ENCODE measurements around the gene TRAM2. TPM values are rescaled to one million over a fixed set of nuclear protein-coding genes. Genes with fewer than 3 reads are reported as not detected.

Gene TRAM2
- total RNA-seq, 1 experiment from 2014 or later: 13.4 TPM

DNA sequence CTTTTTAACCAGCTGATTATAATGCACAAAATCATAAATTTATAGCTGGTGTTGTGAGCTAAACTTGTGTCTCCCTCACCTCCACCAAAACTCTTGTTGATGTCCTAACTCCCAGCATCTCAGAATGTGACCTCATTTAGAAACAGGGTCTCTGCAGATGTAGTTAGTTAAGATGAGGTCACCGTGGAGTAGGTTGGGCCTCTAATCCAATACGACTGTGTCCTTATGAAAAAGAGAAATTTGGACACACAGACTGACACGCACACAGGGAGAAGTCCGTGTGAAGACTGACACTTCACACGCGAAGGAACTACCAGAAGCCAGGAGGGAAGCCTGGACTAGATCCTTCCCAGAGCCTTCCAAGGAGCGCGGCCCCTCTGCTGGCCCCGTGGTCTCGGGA lies 46.5 kb downstream of the TRAM2 start (continued):
- TF ChIP-seq SMAD3 (CRISPR knock-in tag; IDR thresholded peaks at IDR 0.05; ENCODE audit: borderline replicate concordance) (no peak), GABPB1 (CRISPR knock-in tag; IDR thresholded peaks at IDR 0.05) (no peak), MYBL2 (CRISPR knock-in tag; IDR thresholded peaks at IDR 0.05) (no peak)
- TF ChIP-seq, protein P1, sequence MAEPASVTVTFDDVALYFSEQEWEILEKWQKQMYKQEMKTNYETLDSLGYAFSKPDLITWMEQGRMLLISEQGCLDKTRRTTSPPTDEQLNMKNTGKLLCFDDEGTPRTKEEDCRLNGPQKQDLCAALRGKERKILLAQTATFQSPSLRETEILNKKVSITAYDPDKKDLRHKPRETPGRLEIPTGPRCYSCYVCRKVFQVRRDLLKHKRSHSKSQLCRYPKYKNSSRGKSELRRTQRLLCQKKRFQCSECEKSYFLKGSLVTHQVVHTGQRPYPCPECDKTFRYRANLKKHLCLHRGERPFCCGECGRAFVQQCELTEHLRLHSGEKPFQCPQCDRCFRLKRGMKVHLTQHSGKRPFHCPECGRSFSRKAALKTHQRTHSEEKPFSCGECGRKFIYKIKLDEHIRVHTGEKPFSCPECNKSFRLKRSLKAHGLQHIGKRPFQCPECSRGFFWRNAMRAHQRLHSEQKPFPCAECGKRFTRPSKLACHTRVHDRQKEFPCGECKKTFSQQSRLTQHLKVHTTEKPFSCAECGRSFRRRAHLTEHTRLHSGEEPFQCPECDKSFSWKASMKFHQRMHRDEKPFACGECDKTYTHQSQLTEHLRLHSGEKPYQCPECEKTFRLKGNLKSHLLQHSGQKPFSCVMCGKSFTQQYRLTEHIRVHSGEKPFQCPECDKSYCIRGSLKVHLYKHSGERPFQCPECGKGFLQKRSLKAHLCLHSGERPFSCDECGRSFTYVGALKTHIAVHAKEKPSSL (CRISPR knock-in tag; conservative IDR thresholded peaks at IDR 0.05): no peak

DNA sequence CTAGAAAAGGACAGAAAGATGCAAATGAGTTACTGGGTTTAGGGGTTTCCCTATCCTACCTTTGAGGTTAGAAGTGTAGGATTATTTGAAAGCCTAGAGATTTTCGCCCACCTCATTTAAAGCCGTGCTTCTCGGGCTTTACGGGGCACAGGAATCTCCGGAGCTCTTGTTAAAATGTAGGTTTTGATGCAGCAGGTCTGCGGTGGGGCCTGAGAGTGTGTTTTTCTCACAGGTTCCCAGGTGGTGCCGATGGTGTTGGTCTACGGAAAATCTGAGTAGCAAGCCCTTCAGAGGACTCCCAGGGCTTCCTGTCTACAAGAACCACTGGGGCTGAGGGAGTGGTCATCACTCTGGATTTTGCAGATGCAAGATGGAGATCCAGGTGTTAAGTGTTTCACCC lies 47.5 kb downstream of the TRAM2 start:
- Mint-ChIP-seq H3K27ac (no peak overlapping the region), H3K36me3 (no peaks in the 10 kb centered on the region), H3K9me3 (no peaks in the 10 kb centered on the region), H3K4me3 (no peak overlapping the region), H3K27me3 (ENCODE audit: low read depth) (no peaks in the 10 kb centered on the region), H3K4me1 (peaks cover 12% of the 10 kb centered on the region)
- DNase-seq (ENCODE audit: low spot score) (no peak), ATAC-seq (no peak)
- CTCF ChIA-PET: interaction anchor here (1.2 kb wide), 1 partner anchor 10 kb away, joined by 4 read pairs; no protein-coding TSS in a partner anchor
- POLR2A ChIA-PET: no interaction called here
- TF ChIP-seq, protein P2, sequence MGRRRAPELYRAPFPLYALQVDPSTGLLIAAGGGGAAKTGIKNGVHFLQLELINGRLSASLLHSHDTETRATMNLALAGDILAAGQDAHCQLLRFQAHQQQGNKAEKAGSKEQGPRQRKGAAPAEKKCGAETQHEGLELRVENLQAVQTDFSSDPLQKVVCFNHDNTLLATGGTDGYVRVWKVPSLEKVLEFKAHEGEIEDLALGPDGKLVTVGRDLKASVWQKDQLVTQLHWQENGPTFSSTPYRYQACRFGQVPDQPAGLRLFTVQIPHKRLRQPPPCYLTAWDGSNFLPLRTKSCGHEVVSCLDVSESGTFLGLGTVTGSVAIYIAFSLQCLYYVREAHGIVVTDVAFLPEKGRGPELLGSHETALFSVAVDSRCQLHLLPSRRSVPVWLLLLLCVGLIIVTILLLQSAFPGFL (CRISPR knock-in tag; IDR thresholded peaks at IDR 0.05; ENCODE audit: borderline replicate concordance): no peak
- TF ChIP-seq HMGA2 (CRISPR knock-in tag; IDR thresholded peaks at IDR 0.05) (no peak), ZNF416 (CRISPR knock-in tag; IDR thresholded peaks at IDR 0.05) (no peak), ZNF423 (CRISPR knock-in tag; IDR thresholded peaks at IDR 0.05) (no peak)

DNA sequence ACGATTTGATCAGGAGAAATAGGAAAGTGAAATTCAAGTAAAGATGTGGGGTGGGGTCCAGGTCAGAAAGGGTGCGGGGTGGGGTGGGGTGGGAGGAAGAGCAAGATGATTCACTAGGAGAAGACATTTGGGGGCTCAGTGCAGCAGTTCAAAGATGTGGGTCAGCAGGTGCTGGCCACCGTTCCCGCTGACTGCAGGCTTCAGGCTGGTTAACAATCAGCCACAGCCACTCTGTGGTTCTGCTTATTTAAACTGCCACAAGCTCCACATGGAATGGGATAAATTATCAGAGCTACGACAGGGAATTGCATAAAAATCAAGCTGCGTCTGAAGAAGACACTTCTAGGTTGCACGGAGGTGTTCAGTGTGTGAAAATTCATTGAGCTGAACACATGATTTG lies 49.4 kb downstream of the TRAM2 start:
- ChIA-PET POLR2A (no interaction called here), CTCF (interaction anchor here (3.7 kb wide), 1 partner anchor 9 kb away, joined by 8 read pairs; no protein-coding TSS in a partner anchor)
- Mint-ChIP-seq H3K27ac (no peak overlapping the region), H3K36me3 (no peaks in the 10 kb centered on the region), H3K4me1 (peaks cover 29% of the 10 kb centered on the region), H3K9me3 (no peaks in the 10 kb centered on the region), H3K27me3 (ENCODE audit: low read depth) (no peaks in the 10 kb centered on the region), H3K4me3 (no peak overlapping the region)
- no peak for DNase-seq (ENCODE audit: low spot score)
- no peak for ATAC-seq
- no peak for TF ChIP-seq TEAD1 (CRISPR knock-in tag; IDR thresholded peaks at IDR 0.05)
- TF ChIP-seq, protein P3, sequence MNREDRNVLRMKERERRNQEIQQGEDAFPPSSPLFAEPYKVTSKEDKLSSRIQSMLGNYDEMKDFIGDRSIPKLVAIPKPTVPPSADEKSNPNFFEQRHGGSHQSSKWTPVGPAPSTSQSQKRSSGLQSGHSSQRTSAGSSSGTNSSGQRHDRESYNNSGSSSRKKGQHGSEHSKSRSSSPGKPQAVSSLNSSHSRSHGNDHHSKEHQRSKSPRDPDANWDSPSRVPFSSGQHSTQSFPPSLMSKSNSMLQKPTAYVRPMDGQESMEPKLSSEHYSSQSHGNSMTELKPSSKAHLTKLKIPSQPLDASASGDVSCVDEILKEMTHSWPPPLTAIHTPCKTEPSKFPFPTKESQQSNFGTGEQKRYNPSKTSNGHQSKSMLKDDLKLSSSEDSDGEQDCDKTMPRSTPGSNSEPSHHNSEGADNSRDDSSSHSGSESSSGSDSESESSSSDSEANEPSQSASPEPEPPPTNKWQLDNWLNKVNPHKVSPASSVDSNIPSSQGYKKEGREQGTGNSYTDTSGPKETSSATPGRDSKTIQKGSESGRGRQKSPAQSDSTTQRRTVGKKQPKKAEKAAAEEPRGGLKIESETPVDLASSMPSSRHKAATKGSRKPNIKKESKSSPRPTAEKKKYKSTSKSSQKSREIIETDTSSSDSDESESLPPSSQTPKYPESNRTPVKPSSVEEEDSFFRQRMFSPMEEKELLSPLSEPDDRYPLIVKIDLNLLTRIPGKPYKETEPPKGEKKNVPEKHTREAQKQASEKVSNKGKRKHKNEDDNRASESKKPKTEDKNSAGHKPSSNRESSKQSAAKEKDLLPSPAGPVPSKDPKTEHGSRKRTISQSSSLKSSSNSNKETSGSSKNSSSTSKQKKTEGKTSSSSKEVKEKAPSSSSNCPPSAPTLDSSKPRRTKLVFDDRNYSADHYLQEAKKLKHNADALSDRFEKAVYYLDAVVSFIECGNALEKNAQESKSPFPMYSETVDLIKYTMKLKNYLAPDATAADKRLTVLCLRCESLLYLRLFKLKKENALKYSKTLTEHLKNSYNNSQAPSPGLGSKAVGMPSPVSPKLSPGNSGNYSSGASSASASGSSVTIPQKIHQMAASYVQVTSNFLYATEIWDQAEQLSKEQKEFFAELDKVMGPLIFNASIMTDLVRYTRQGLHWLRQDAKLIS (CRISPR knock-in tag; IDR thresholded peaks at IDR 0.05; ENCODE audit: borderline replicate concordance): no peak
- TF ChIP-seq ETV6 (CRISPR knock-in tag; IDR thresholded peaks at IDR 0.05): no peak
- TF ChIP-seq ATF1 (CRISPR knock-in tag; IDR thresholded peaks at IDR 0.05): no peak
- no peak for TF ChIP-seq PRRX2 (CRISPR knock-in tag; IDR thresholded peaks at IDR 0.05)
- TF ChIP-seq, protein P4, sequence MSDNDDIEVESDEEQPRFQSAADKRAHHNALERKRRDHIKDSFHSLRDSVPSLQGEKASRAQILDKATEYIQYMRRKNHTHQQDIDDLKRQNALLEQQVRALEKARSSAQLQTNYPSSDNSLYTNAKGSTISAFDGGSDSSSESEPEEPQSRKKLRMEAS (CRISPR knock-in tag; IDR thresholded peaks at IDR 0.05): no peak
- TF ChIP-seq SP1 (CRISPR knock-in tag; conservative IDR thresholded peaks at IDR 0.05): no peak
- no peak for TF ChIP-seq NFYB (CRISPR knock-in tag; conservative IDR thresholded peaks at IDR 0.05; ENCODE audit: low read depth)
- no peak for TF ChIP-seq ESRRA (CRISPR knock-in tag; IDR thresholded peaks at IDR 0.05; ENCODE audit: borderline replicate concordance)
- TF ChIP-seq, protein P5, sequence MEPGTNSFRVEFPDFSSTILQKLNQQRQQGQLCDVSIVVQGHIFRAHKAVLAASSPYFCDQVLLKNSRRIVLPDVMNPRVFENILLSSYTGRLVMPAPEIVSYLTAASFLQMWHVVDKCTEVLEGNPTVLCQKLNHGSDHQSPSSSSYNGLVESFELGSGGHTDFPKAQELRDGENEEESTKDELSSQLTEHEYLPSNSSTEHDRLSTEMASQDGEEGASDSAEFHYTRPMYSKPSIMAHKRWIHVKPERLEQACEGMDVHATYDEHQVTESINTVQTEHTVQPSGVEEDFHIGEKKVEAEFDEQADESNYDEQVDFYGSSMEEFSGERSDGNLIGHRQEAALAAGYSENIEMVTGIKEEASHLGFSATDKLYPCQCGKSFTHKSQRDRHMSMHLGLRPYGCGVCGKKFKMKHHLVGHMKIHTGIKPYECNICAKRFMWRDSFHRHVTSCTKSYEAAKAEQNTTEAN (CRISPR knock-in tag; IDR thresholded peaks at IDR 0.05): no peak
- TF ChIP-seq, protein P6, sequence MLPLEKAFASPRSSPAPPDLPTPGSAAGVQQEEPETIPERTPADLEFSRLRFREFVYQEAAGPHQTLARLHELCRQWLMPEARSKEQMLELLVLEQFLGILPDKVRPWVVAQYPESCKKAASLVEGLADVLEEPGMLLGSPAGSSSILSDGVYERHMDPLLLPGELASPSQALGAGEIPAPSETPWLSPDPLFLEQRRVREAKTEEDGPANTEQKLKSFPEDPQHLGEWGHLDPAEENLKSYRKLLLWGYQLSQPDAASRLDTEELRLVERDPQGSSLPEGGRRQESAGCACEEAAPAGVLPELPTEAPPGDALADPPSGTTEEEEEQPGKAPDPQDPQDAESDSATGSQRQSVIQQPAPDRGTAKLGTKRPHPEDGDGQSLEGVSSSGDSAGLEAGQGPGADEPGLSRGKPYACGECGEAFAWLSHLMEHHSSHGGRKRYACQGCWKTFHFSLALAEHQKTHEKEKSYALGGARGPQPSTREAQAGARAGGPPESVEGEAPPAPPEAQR (CRISPR knock-in tag; IDR thresholded peaks at IDR 0.05): no peak
- TF ChIP-seq JUN (CRISPR knock-in tag; IDR thresholded peaks at IDR 0.05): no peak
- TF ChIP-seq RELA (CRISPR knock-in tag; IDR thresholded peaks at IDR 0.05; ENCODE audit: borderline replicate concordance): no peak
- TF ChIP-seq FOXP1 (CRISPR knock-in tag; IDR thresholded peaks at IDR 0.05; ENCODE audit: borderline replicate concordance): no peak
- TF ChIP-seq, protein P7, sequence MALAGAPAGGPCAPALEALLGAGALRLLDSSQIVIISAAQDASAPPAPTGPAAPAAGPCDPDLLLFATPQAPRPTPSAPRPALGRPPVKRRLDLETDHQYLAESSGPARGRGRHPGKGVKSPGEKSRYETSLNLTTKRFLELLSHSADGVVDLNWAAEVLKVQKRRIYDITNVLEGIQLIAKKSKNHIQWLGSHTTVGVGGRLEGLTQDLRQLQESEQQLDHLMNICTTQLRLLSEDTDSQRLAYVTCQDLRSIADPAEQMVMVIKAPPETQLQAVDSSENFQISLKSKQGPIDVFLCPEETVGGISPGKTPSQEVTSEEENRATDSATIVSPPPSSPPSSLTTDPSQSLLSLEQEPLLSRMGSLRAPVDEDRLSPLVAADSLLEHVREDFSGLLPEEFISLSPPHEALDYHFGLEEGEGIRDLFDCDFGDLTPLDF (CRISPR knock-in tag; IDR thresholded peaks at IDR 0.05): no peak
